Inferior parietal cortex (tissue), 1 donor: ENCODE results near the gene GPR37.

Source experiments
- DNase-seq: peaks from one replicate; pipeline ENCODE4 v3.0.0-alpha.2; 2016; ENCODE audit errors: extremely low spot score

Gene GPR37

GRCh38 chr7:124728610-124729009 lies 37.0 kb downstream of the GPR37 start:
- no peak for DNase-seq

DNA sequence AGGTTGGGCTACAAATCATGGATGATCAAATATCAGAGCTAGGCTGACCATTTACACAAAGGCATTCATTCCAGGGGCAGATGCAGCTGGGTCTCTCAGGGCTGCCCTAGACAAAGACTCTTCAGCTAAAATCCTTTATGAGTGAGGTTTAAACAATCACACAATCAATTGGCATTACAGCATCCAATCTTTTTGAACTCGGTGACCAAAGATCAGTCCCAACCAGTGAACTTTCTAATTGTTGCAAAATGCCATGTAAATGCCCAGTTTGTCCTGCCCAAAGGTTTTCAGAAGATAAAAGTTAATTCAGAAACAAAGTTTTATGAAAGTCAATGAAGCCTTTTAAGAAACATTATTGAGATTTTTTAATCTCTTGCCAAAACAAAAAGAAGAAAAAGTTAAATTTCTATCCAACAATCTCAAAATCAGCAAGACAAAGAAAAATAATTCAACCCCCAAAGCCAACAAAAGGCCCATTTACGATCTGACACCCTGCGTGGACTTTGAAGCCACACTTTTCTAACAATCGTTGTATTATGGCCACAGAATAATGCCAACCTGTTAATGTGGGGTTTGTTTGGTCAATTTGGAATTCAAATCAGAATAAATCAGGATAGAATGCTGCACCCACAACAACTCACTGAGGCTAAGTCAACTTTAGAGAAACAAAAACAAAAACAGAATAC lies 40.9 kb downstream of the GPR37 start:
- DNase-seq: peak; percentile 86

GRCh38 chr7:124724079-124724478 lies 41.5 kb downstream of the GPR37 start:
- no peak for DNase-seq

- no peak for DNase-seq
Observed at GRCh38 chr7:124723012-124723411, 42.6 kb downstream of the GPR37 start.

DNA sequence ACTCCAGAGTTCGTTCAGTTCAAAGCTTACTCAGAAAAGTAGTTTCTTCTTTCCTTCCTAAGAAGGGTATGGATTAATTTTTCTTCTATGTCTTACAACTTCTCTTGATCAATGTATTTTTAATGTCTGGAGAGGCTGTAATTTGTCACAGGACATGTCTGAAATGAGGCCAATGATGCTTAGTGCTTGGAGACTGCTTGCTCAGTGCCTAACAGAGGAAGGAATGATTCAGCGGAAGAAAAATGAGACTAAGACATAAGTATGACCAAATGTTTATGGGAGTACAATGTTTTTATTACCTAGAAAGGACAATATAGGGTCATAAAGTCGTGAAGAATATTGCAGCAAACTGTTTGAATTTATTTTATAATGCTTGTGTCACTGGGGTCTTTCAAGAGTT lies 43.3 kb downstream of the GPR37 start:
- DNase-seq: no peak

- DNase-seq: no peak
Observed at GRCh38 chr7:124720195-124720594, 45.4 kb downstream of the GPR37 start.

GRCh38 chr7:124718032-124718766 lies 47.4 kb downstream of the GPR37 start:
- DNase-seq: no peak

GRCh38 chr7:124716894-124717293 lies 48.7 kb downstream of the GPR37 start:
- DNase-seq: no peak

DNA sequence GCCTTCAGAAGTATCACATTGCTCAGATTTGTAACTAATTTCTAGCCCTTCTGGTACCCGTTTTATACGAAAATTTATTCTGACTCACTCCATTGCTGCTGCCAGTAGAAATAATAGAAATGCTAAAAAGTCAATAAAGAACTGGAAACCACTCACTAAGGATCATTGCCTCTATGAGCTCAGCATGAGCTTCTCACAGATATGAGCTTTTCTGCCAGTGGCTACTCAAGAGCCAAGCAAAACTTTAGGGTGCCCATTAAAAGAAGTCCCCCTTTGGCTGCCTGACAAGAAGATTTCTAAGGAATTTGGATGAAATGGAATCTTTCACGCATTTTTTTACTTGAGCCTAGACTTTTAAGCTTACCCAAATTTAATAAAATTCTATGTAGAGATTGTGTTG lies 52.5 kb downstream of the GPR37 start:
- no peak for DNase-seq

- DNase-seq: no peak
Observed at GRCh38 chr7:124712017-124712416, 53.6 kb downstream of the GPR37 start.

- peak; percentile 49 for DNase-seq
Observed at GRCh38 chr7:124702385-124702784, 63.2 kb downstream of the GPR37 start.

DNA sequence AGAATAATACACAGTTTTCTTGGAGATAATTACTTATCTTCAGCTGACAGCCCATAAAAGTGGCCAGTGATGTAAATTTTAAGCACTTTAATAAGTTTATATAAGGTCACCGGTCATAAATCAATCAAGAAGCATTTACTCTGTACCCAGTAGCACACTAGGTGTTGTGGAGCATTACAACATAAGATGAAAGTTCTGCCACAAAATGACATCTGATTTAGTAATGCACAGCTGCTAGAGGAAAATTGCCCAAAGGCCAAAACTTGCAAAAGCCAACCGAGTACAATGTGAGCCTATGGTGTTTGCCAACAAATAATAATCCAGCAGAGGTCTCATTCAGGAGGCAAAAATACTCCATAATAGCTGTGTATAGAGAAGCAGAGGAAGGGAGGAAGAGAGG lies 63.6 kb downstream of the GPR37 start:
- peak; percentile 73 for DNase-seq

DNA sequence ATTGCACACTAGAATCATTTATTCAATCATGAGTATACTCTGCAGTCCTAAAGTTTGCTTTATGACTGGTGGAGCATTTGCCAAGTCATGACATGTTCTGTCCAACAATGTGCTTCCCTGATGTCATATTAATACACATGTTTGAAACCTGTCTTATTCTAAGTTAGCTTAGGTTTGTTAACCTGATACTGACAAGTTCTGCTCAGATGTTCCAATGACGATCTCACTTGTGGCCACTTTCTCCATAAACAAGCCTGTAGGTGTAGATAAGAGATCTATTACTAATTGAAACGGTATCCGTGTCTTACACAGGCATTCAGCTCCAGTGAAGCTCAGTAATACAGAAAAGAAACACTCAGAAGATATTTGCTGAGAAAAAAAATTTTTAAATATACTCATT lies 64.9 kb downstream of the GPR37 start:
- no peak for DNase-seq

DNA sequence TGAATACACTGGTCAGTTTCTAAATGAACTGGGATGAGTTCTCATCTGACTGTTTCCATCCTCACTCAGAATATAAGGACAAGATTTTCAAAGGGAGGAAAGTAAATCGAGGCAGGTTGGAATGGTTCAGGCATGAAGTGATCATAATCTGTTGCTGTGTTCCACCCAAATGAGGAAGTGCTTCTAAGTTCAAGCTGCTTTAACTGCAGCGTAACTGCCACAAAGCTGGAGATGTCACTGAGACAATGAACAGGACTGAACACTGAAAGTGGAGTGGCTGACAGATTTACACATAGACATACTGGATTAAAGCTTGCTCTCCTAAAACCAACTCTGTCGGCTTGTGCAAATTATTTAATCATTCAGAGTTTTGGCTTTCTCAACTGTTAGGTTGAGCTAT lies 66.6 kb downstream of the GPR37 start:
- no peak for DNase-seq

- no peak for DNase-seq
Observed at GRCh38 chr7:124697746-124698145, 67.8 kb downstream of the GPR37 start.
